ENCODE results near the gene JARID2.
A peak's percentile ranks its signal among the peaks of the same experiment; 100 is the strongest.

DNA sequence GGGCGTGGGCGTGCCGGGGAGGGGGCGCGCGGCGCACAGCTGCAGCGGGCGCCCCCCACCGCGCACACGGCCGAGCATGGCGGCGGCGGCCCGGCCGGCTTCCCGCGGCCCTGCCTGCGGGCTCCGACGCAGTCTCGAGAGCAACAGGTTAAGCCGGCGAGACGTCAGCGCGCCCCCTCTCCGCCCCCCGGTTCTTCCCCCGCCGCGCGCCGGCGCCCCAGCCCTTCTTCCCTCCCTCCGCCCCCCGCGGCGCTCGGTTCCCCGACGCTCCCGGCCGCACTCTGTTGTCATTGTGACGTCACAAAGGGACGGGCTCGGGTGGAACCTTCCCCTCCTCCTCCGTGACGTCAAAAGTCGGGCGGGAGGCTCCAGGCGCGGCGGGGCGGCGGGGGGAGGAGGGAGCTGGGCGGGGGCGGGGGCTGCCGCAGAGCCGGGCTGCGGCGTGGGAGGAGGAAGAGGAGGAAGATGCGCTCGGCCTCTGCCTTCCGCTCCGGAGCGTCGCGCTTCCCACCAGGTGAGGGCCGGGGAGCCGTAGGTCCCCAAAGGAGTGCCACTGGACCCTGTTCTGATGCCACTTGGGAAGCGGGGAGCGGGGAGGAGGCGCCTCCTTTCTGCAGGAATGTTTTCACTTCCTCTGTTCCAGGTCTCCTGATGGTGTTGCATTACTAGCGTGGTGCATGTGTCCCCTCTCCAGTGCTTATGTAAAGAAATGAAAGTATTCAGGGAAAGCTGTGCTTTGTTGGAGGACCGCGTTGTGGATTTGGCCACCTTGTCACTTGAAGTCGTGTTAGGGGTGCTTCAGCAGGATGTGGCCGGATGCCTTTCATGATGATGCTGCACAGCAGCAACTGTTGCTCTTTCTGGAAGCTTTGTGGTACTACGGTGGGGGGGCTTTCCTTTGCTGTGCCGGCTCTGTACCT is 2.8 kb downstream of the JARID2 start:
- peak in 1 of 2 donors; percentile 4 for TF ChIP-seq POLR2A (IDR thresholded peaks at IDR 0.05)
- TF ChIP-seq, protein P1, sequence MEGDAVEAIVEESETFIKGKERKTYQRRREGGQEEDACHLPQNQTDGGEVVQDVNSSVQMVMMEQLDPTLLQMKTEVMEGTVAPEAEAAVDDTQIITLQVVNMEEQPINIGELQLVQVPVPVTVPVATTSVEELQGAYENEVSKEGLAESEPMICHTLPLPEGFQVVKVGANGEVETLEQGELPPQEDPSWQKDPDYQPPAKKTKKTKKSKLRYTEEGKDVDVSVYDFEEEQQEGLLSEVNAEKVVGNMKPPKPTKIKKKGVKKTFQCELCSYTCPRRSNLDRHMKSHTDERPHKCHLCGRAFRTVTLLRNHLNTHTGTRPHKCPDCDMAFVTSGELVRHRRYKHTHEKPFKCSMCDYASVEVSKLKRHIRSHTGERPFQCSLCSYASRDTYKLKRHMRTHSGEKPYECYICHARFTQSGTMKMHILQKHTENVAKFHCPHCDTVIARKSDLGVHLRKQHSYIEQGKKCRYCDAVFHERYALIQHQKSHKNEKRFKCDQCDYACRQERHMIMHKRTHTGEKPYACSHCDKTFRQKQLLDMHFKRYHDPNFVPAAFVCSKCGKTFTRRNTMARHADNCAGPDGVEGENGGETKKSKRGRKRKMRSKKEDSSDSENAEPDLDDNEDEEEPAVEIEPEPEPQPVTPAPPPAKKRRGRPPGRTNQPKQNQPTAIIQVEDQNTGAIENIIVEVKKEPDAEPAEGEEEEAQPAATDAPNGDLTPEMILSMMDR (IDR thresholded peaks at IDR 0.05) = peak in 7 of 12 donors; percentile 8 to 53 (median 46)

Data from heart left ventricle (tissue), 13 donors.